Body of pancreas (tissue), 4 donors: ENCODE measurements around the gene ANKIB1.

Experiments
- CTCF ChIP-seq, 7 experiments: fragments of 450-650 bp in 4 of 7; fragments of 200-600 bp in 3 of 7; sonication (generic) in 3 of 7; IDR thresholded peaks; one replicate each; pipeline ENCODE4 v1.5.1; 2016 to 2019; ENCODE audit warnings: antibody characterized with exemption in 7 of 7
- POLR2A ChIP-seq, 3 donors: fragments of 450-650 bp; IDR thresholded peaks; one replicate each; pipeline ENCODE4 v1.6.1; 2016; ENCODE audit warnings: antibody characterized with exemption in 3 of 3, mild to moderate bottlenecking in 2 of 3

GRCh38 chr7:92292981-92293380 lies 47.2 kb downstream of the ANKIB1 start:
- no peak for TF ChIP-seq CTCF (IDR thresholded peaks at IDR 0.05)
- no peak for TF ChIP-seq POLR2A (IDR thresholded peaks at IDR 0.05)
